Heart left ventricle (tissue), 16 donors: ENCODE measurements around the gene VAPA. TPM values are rescaled to one million over a fixed set of nuclear protein-coding genes. Genes with fewer than 3 reads are reported as not detected.

Source experiments
- ATAC-seq, 4 donors: fragments of 200-7000 bp; cut with Tn5 transposase; one replicate each; pipeline ENCODE4 v1.9.1; 2020 to 2022; ENCODE audit warnings: moderate library complexity in 4 of 4, mild to moderate bottlenecking in 3 of 4, moderate number of reproducible peaks in 1 of 4
- DNase-seq, 5 donors: peaks; one replicate each; pipeline ENCODE4 v3.0.0-alpha.2; 2020
- H3K27ac ChIP-seq, 12 donors: fragments of 200-600 bp; sonication (generic) in 4 of 12; one replicate each; pipeline versions ENCODE4 v1.5.0 to v1.8.0; 2016 to 2022; ENCODE audit warnings: mild to moderate bottlenecking in 2 of 12
- H3K27me3 ChIP-seq, 9 donors: fragments of 200-600 bp; sonication (generic) in 2 of 9; one replicate each; pipeline versions ENCODE4 v1.5.1 to v1.8.0; 2016 to 2022; ENCODE audit warnings: mild to moderate bottlenecking in 3 of 9
- H3K36me3 ChIP-seq, 9 donors: fragments of 200-600 bp; sonication (generic) in 2 of 9; one replicate each; pipeline versions ENCODE4 v1.5.0 to v1.8.0; 2018 to 2022; ENCODE audit warnings: mild to moderate bottlenecking in 2 of 9
- H3K4me1 ChIP-seq, 12 donors: fragments of 200-600 bp; sonication (generic) in 4 of 12; one replicate each; pipeline versions ENCODE4 v1.5.0 to v1.8.0; 2016 to 2022; ENCODE audit warnings: mild to moderate bottlenecking in 3 of 12
- H3K4me3 ChIP-seq, 12 donors: fragments of 200-600 bp; sonication (generic) in 4 of 12; one replicate each; pipeline versions ENCODE4 v1.5.0 to v1.8.0; 2017 to 2022; ENCODE audit warnings: mild to moderate bottlenecking in 9 of 12, moderate library complexity in 4 of 12
- H3K9me3 ChIP-seq, 12 donors: fragments of 200-600 bp; sonication (generic) in 4 of 12; one replicate each; pipeline versions ENCODE4 v1.5.0 to v1.8.0; 2016 to 2022; ENCODE audit warnings: mild to moderate bottlenecking in 1 of 12
- CTCF ChIP-seq, 12 donors: fragments of 200-600 bp; sonication (generic) in 4 of 12; IDR thresholded peaks; one replicate each; pipeline versions ENCODE4 v1.5.0 to v1.8.0; 2018 to 2022; ENCODE audit warnings: antibody characterized with exemption in 12 of 12, mild to moderate bottlenecking in 5 of 12
- POLR2A ChIP-seq, 2 donors: fragments of 450-650 bp; IDR thresholded peaks; one replicate each; pipeline ENCODE4 v1.6.1; 2017; ENCODE audit warnings: antibody characterized with exemption in 2 of 2, mild to moderate bottlenecking in 2 of 2, moderate library complexity in 2 of 2
- WGBS, 4 donors: extraction: QIAGEN DNeasy Blood & Tissue Kit in 2 of 4; methylation state at CpG; one replicate each; pipeline versions ENCODE4 v1.1.5 to v1.1.7; 2013 to 2018; 5-methylcytosine and 5-hydroxymethylcytosine counted together
- intact Hi-C, 10 donors: fragments of 100-400 bp; cut with DNase I; formaldehyde crosslinking; loops; one replicate each; pipeline versions ENCODE4 v1.11.1 to v1.14.2; 2022
- polyA plus RNA-seq, 2 donors: library from polyadenylated mRNA; stranded (reverse); fragments of 200-250 nt; gene quantifications; one replicate each; pipeline ENCODE4 v1.2.3, GENCODE V29; 2013
- total RNA-seq, 9 donors: library from RNA; depleted of rRNA in 2 of 9; stranded (reverse); fragments of >200 nt in 2 of 9; fragmentation: NEBNext Ultra II Directional in 3 of 9; extraction: Animal tissue kit (Norgen Biotek cat#: 25700) in 3 of 9; gene quantifications; one replicate each; pipeline versions ENCODE4 v1.1.0 to v1.2.4, GENCODE V29; 2016 to 2023
- donor health status: ischemic (EF 13 %, LVEDD 7.1; RV severe dilation, severe dysfunction).
- donor health status: healthy with polysubstance abuse.
- donor health status: DM: no; HTN: yes; CAD: no.
- donor health status: DM: no; HTN: no; CAD: no.
- donor health status: ischemic (EF 25% LVEDD 6.9; RV normal size, moderate dysfunction).
- donor health status: ischemic (EF 25% LVEDD 5.7; RV mildly dilated, moderate dysfunction).
- donor health status: healthy.
- donor health status: DM: yes; HTN: yes; CAD: no.
- donor health status: ischemic (EF 35%, LVEDD 5.7; RV mildly dilated, moderate dysfunction).
- donor health status: nonischemic (EF 11% LVEDD 7.7; RV severe dilation, severe dysfunction).
- donor health status: DM: yes; HTN: yes; CAD: no.
- donor health status: PGD.
- donor health status: ischemic (EF 29% LVEDD 5.4; RV normal size, mild dysfunction).
- donor health status: nonischemic (EF 23%, LVEDD 6.1; RV moderate dilation, normal function).

VAPA gene
- total and polyA plus RNA-seq, 11 donors = 107 to 289 (median 201) TPM

- no peaks in the 10 kb centered on the region for H3K27me3 ChIP-seq
- ATAC-seq (no peak), DNase-seq (no peak)
- intact Hi-C loops = no loop called here
- peak overlapping the region in 1 of 12 donors; percentile 51 for H3K27ac ChIP-seq
- 73 to 86% (median 84%) methylated on average over 9 of the region's 9 CpGs for WGBS, 4 donors
- TF ChIP-seq POLR2A (IDR thresholded peaks at IDR 0.05) (no peak), CTCF (IDR thresholded peaks at IDR 0.05) (no peak)
- H3K36me3 ChIP-seq = no peaks in the 10 kb centered on the region
- H3K4me3 ChIP-seq = no peak overlapping the region
- no peaks in the 10 kb centered on the region for H3K9me3 ChIP-seq
- peaks cover 0 to 34% (median 5%) of the 10 kb centered on the region in 12 donors for H3K4me1 ChIP-seq
Observed at GRCh38 chr18:9988665-9989064, 74.8 kb downstream of the VAPA start.

- Histone ChIP-seq H3K27ac (no peak overlapping the region), H3K4me1 (peaks cover 0 to 34% (median 8%) of the 10 kb centered on the region in 12 donors), H3K27me3 (no peaks in the 10 kb centered on the region), H3K4me3 (no peak overlapping the region), H3K9me3 (no peaks in the 10 kb centered on the region), H3K36me3 (no peaks in the 10 kb centered on the region)
- WGBS, 4 donors = 48 to 60% (median 57%) methylated on average over 5 of the region's 5 CpGs
- intact Hi-C loops = no loop called here
- TF ChIP-seq CTCF (IDR thresholded peaks at IDR 0.05) = no peak
- no peak for TF ChIP-seq POLR2A (IDR thresholded peaks at IDR 0.05)
- ATAC-seq (no peak), DNase-seq (no peak)
Observed at GRCh38 chr18:9989481-9989880, 75.7 kb downstream of the VAPA start.

- H3K4me1 ChIP-seq = peaks cover 0 to 34% (median 12%) of the 10 kb centered on the region in 12 donors
- ATAC-seq (no peak), DNase-seq (no peak)
- H3K36me3 ChIP-seq = no peaks in the 10 kb centered on the region
- H3K27ac ChIP-seq = no peak overlapping the region
- intact Hi-C loops = no loop called here
- 89 to 93% (median 91%) methylated on average over 29 of the region's 29 CpGs for WGBS, 4 donors
- TF ChIP-seq POLR2A (IDR thresholded peaks at IDR 0.05) (no peak), CTCF (IDR thresholded peaks at IDR 0.05) (no peak)
- no peaks in the 10 kb centered on the region for H3K9me3 ChIP-seq
- H3K4me3 ChIP-seq = no peak overlapping the region
- no peaks in the 10 kb centered on the region for H3K27me3 ChIP-seq
Observed at GRCh38 chr18:9991011-9992000, 77.5 kb downstream of the VAPA start.

- Histone ChIP-seq H3K27ac (peak overlapping the region in 5 of 12 donors; percentile 9 to 59 (median 32)), H3K9me3 (no peaks in the 10 kb centered on the region), H3K36me3 (no peaks in the 10 kb centered on the region), H3K4me1 (peaks cover 0 to 34% (median 10%) of the 10 kb centered on the region in 12 donors), H3K27me3 (no peaks in the 10 kb centered on the region), H3K4me3 (no peak overlapping the region)
- WGBS, 4 donors = 26 to 52% (median 34%) methylated on average over 9 of the region's 9 CpGs
- TF ChIP-seq CTCF (IDR thresholded peaks at IDR 0.05) (no peak), POLR2A (IDR thresholded peaks at IDR 0.05) (no peak)
- DNase-seq = no peak
- ATAC-seq = peak in 3 of 4 donors; percentile 38 to 72 (median 57)
- intact Hi-C loops = no loop called here
Observed at GRCh38 chr18:9992300-9992972, 78.6 kb downstream of the VAPA start.
